Common myeloid progenitor, CD34-positive (primary cell): ENCODE data around the gene HELZ.

ENCODE experiments used
- CTCF ChIA-PET: fragments of 350-600 bp; sonication (Branson Sonifier 250); formaldehyde crosslinking; loops from one replicate; lab custom pipeline; 2021; ENCODE audit warnings: antibody characterized with exemption; lab: Charles Lee
- POLR2A ChIA-PET: fragments of 350-600 bp; sonication (Branson Sonifier 250); formaldehyde crosslinking; loops from one replicate; lab custom pipeline; 2021; ENCODE audit warnings: antibody characterized with exemption; lab: Charles Lee
- DNase-seq, 3 donors: peaks; one replicate each; pipeline versions ENCODE4 v3.0.0 to v3.0.0-alpha.2; 2013
- H3K27ac ChIP-seq, 2 experiments: 1 replicate in 1 of 2; 2 replicates in 1 of 2; pipeline ENCODE4 v1.7.0; 2013; ENCODE audit warnings: inconsistent platforms in 2 of 2, low read length in 2 of 2, mild to moderate bottlenecking in 2 of 2, low read depth in 1 of 2, moderate library complexity in 1 of 2; ENCODE audit not compliant: severe bottlenecking in 2 of 2, insufficient read depth in 1 of 2, poor library complexity in 1 of 2
- H3K27me3 ChIP-seq, 5 experiments: replicated peaks in 2 of 5; 1 replicate in 3 of 5; 2 replicates in 2 of 5; pipeline versions ENCODE4 v1.6.1 to v1.7.0; 2013; ENCODE audit warnings: low read length in 4 of 5, mild to moderate bottlenecking in 2 of 5, moderate library complexity in 2 of 5, inconsistent platforms in 1 of 5; ENCODE audit not compliant: insufficient read depth in 5 of 5, control insufficient read depth in 4 of 5
- H3K36me3 ChIP-seq, 4 experiments: 1 replicate in 2 of 4; 2 replicates in 2 of 4; pipeline versions ENCODE4 v1.6.1 to v1.7.0; 2013; ENCODE audit warnings: low read length in 3 of 4, control low read depth in 1 of 4, mild to moderate bottlenecking in 1 of 4; ENCODE audit not compliant: control insufficient read depth in 4 of 4, insufficient read depth in 4 of 4
- H3K4me1 ChIP-seq, 4 experiments: 1 replicate in 3 of 4; 2 replicates in 1 of 4; pipeline versions ENCODE4 v1.6.1 to v1.7.1; 2013; ENCODE audit warnings: low read length in 3 of 4, mild to moderate bottlenecking in 3 of 4, control low read depth in 1 of 4, inconsistent platforms in 1 of 4, moderate library complexity in 1 of 4; ENCODE audit not compliant: control insufficient read depth in 4 of 4, insufficient read depth in 4 of 4; ENCODE audit errors: control extremely low read depth in 1 of 4
- H3K4me3 ChIP-seq, 7 experiments: 1 replicate in 4 of 7; 2 replicates in 3 of 7; pipeline versions ENCODE4 v1.5.1 to v1.7.0; 2013; ENCODE audit warnings: mild to moderate bottlenecking in 7 of 7, low read length in 6 of 7, moderate library complexity in 6 of 7, inconsistent platforms in 2 of 7, low read depth in 2 of 7, control low read depth in 1 of 7; ENCODE audit not compliant: insufficient read depth in 4 of 7, control insufficient read depth in 1 of 7; ENCODE audit errors: extremely low read depth in 1 of 7
- H3K9me3 ChIP-seq, 5 experiments: 1 replicate in 4 of 5; 2 replicates in 1 of 5; pipeline versions ENCODE4 v1.6.1 to v1.7.1; 2013; ENCODE audit warnings: low read length in 4 of 5, mild to moderate bottlenecking in 2 of 5, inconsistent platforms in 1 of 5, low read depth in 1 of 5, moderate library complexity in 1 of 5; ENCODE audit not compliant: control insufficient read depth in 4 of 5, insufficient read depth in 2 of 5; ENCODE audit errors: control extremely low read depth in 1 of 5
- WGBS: methylation state at CpG from one replicate; pipeline ENCODE4 v1.1.5; 2013; ENCODE audit not compliant: insufficient coverage; 5-methylcytosine and 5-hydroxymethylcytosine counted together

HELZ gene

GRCh38 chr17:67049025-67049739 lies 195.8 kb downstream of the HELZ start:
- 100% methylated on average over 1 of the region's 5 CpGs for WGBS
- no peak for DNase-seq
- CTCF ChIA-PET = no interaction called here

GRCh38 chr17:67047382-67047781 lies 197.6 kb downstream of the HELZ start:
- no peak overlapping the region for H3K4me3 ChIP-seq
- H3K27me3 ChIP-seq = peaks cover 0 to 4% (median 0%) of the 10 kb centered on the region in 5 experiments
- H3K36me3 ChIP-seq = no peaks in the 10 kb centered on the region
- no peak for DNase-seq
- 83% methylated on average over 1 of the region's 1 CpG for WGBS
- peaks cover 1 to 29% (median 10%) of the 10 kb centered on the region in 5 experiments for H3K9me3 ChIP-seq
- no peaks in the 10 kb centered on the region for H3K4me1 ChIP-seq
- no peak overlapping the region for H3K27ac ChIP-seq
- ChIA-PET CTCF (no interaction called here), POLR2A (no interaction called here)

More at GRCh38 chr17:67049025-67049739, 195.8 kb downstream of the HELZ start:
- POLR2A ChIA-PET = no interaction called here
- no peaks in the 10 kb centered on the region for H3K36me3 ChIP-seq
- H3K27ac ChIP-seq = no peak overlapping the region
- no peak overlapping the region for H3K4me3 ChIP-seq
- H3K9me3 ChIP-seq = peaks cover 1 to 29% (median 10%) of the 10 kb centered on the region in 5 experiments
- H3K27me3 ChIP-seq = peaks cover 0 to 2% (median 0%) of the 10 kb centered on the region in 5 experiments
- H3K4me1 ChIP-seq = no peaks in the 10 kb centered on the region

GRCh38 chr17:67046398-67046797 lies 198.6 kb downstream of the HELZ start:
- Histone ChIP-seq H3K27me3 (peaks cover 0 to 7% (median 0%) of the 10 kb centered on the region in 5 experiments), H3K4me3 (no peak overlapping the region), H3K27ac (no peak overlapping the region), H3K9me3 (peaks cover 1 to 29% (median 10%) of the 10 kb centered on the region in 5 experiments), H3K4me1 (no peaks in the 10 kb centered on the region), H3K36me3 (no peaks in the 10 kb centered on the region)
- DNase-seq = no peak
- WGBS = 93% methylated on average over 4 of the region's 4 CpGs
- CTCF ChIA-PET = no interaction called here
- POLR2A ChIA-PET = no interaction called here

- DNase-seq = no peak
- H3K4me1 ChIP-seq = no peaks in the 10 kb centered on the region
- no peak overlapping the region for H3K27ac ChIP-seq
- peaks cover 0 to 27% (median 10%) of the 10 kb centered on the region in 5 experiments for H3K9me3 ChIP-seq
- 96% methylated on average over 4 of the region's 5 CpGs for WGBS
- H3K4me3 ChIP-seq = no peak overlapping the region
- H3K36me3 ChIP-seq = no peaks in the 10 kb centered on the region
- H3K27me3 ChIP-seq = peaks cover 0 to 7% (median 0%) of the 10 kb centered on the region in 5 experiments
- ChIA-PET POLR2A (no interaction called here), CTCF (no interaction called here)
These were observed 200.1 kb downstream of the HELZ start for GRCh38 chr17:67044940-67045339.

GRCh38 chr17:67044016-67044772 lies 200.8 kb downstream of the HELZ start, which contains the start of gene CACNG1:
Gene CACNG1 (plus strand): TSS chr17:67044554. CDS start chr17:67044661, 107 bp downstream.
- CTCF ChIA-PET = no interaction called here
- Histone ChIP-seq H3K4me1 (no peaks in the 10 kb centered on the region), H3K4me3 (no peak within 1 kb of the TSS), H3K9me3 (peaks cover 0 to 19% (median 7%) of the 10 kb centered on the region in 5 experiments), H3K27me3 (peaks cover 0 to 7% (median 0%) of the 10 kb centered on the region in 5 experiments), H3K36me3 (no peaks in the 10 kb centered on the region), H3K27ac (no peak within 1 kb of the TSS)
- POLR2A ChIA-PET = no interaction called here
- 95% methylated on average over 31 of the region's 32 CpGs for WGBS
- no peak for DNase-seq

- Histone ChIP-seq H3K27me3 (peaks cover 0 to 7% (median 0%) of the 10 kb centered on the region in 5 experiments), H3K36me3 (no peaks in the 10 kb centered on the region), H3K27ac (no peak overlapping the region), H3K4me3 (no peak overlapping the region), H3K9me3 (peaks cover 0 to 10% (median 3%) of the 10 kb centered on the region in 5 experiments), H3K4me1 (no peaks in the 10 kb centered on the region)
- no peak for DNase-seq
- ChIA-PET CTCF (no interaction called here), POLR2A (no interaction called here)
- WGBS = 93% methylated on average over 9 of the region's 12 CpGs
These were observed 201.7 kb downstream of the HELZ start for GRCh38 chr17:67043283-67043682.
